Gastroesophageal sphincter (tissue), 2 donors: ENCODE data around the gene MTG2.

Source experiments
- POLR2A ChIP-seq, 2 donors: fragments of 450-650 bp; IDR thresholded peaks; one replicate each; pipeline ENCODE4 v1.6.1; 2017; ENCODE audit warnings: antibody characterized with exemption in 2 of 2, mild to moderate bottlenecking in 2 of 2, moderate library complexity in 1 of 2
- POLR2AphosphoS5 ChIP-seq: sonication (generic); formaldehyde crosslinking; IDR thresholded peaks from one replicate; pipeline ENCODE4 v1.6.1; 2017; ENCODE audit warnings: antibody characterized with exemption

GRCh38 chr20:62238569-62239277 lies 55.9 kb downstream of the MTG2 start:
- TF ChIP-seq POLR2A (IDR thresholded peaks at IDR 0.05) (no peak), POLR2AphosphoS5 (no peak)
